ENCODE results near the gene KRI1.

The KRI1 gene

DNA sequence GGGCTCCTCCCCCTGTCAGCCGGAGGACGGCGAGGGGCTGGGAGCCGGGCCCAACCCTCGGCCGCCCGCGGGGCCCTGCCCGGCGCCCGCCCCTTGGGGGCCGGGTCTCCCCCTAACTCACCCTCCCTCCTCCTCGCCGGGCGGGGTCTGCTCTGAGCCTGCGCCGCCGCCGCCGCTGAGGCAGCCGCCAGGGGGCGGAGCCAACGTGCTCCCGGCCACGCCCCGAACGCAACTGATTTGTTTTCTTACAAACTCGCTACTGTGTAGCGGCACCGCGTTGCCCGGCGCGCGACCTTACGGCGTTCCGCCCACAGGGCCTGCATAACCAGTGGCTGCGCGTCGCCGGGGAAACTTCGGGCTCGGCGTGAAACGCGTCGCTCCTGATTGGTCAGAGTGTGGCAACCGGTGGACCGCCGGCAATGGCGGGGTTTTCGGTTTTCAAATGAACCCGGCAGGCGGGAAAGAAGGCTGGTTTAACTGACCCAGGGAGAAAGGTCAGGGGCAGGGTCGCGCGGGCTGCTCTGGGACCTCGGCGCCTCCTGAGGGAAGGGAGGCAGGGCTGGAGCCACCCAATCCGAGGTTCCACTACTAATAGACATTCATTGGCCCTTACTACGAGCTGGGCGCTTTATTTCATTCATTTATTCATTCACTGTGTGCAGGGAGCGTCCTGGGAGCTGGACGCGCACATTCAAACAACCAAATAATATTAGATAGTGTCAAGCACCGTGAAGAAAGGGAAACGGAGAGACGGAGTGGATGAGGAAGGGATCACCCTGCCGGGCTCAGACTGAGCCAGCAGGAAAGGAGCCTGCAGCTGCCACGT, 3.2 kb upstream of the KRI1 start, which contains the start of gene CDKN2D:
CDKN2D (minus strand) TSS at position 154 of the 826 bp plus-strand sequence. CDS start 326 bp downstream, outside the sequence.
- peak within 1 kb of the TSS; percentile 96 for H3K9ac ChIP-seq (ENCODE audit: low read depth, low read length)
- peaks cover 6% of the 10 kb centered on the region; the same call in 1 of the 2 replicates for H3K4me1 ChIP-seq (ENCODE audit: insufficient read depth, low read length)
- H3K36me3 ChIP-seq (ENCODE audit: insufficient read depth, low read depth, low read length): peaks cover 4% of the 10 kb centered on the region; the same call in 1 of the 2 replicates
- H3K27ac ChIP-seq (ENCODE audit: low read length): peak within 1 kb of the TSS; percentile 54
- H3K4me3 ChIP-seq (ENCODE audit: low read length): peak within 1 kb of the TSS; percentile 77
- peaks cover 18% of the 10 kb centered on the region for H3K27me3 ChIP-seq (ENCODE audit: insufficient read depth, low read length)
- no peaks in the 10 kb centered on the region for H3K9me3 ChIP-seq (ENCODE audit: insufficient read depth, low read depth, low read length)

- no peak overlapping the region for H3K27ac ChIP-seq (ENCODE audit: low read length)
- H3K36me3 ChIP-seq (ENCODE audit: insufficient read depth, low read depth, low read length): no peaks in the 10 kb centered on the region; the same call in 1 of the 2 replicates
- peaks cover 6% of the 10 kb centered on the region; the same call in 1 of the 2 replicates for H3K4me1 ChIP-seq (ENCODE audit: insufficient read depth, low read length)
- H3K27me3 ChIP-seq (ENCODE audit: insufficient read depth, low read length): peaks cover 18% of the 10 kb centered on the region
- peak overlapping the region; percentile 51; the same call in 1 of the 2 replicates for H3K9ac ChIP-seq (ENCODE audit: low read depth, low read length)
- peak overlapping the region; percentile 77 for H3K4me3 ChIP-seq (ENCODE audit: low read length)
- no peaks in the 10 kb centered on the region for H3K9me3 ChIP-seq (ENCODE audit: insufficient read depth, low read depth, low read length)
These were observed 2.4 kb upstream of the KRI1 start for GRCh38 chr19:10568062-10568825.

DNA sequence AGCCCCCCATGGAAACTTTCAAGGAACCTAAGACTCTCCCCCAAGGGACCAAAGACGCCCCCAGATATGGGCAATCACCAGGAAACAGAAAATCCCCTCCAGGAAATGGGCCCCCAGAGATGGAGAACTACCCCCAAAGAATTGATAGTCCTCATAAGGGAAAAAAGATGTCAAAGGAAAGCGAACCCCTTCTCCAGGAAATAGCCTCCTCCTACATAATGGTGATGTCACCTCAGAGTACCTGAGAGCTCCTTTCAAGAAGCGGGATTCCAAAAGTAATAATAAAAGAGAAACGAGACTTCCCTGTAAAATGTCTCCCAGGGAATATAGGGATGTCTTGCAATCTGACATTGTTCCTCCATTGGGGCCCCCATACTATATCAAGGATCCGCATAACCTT, 1.8 kb upstream of the KRI1 start:
- peaks cover 18% of the 10 kb centered on the region for H3K27me3 ChIP-seq (ENCODE audit: insufficient read depth, low read length)
- peaks cover 6% of the 10 kb centered on the region; the same call in 1 of the 2 replicates for H3K4me1 ChIP-seq (ENCODE audit: insufficient read depth, low read length)
- peak overlapping the region; percentile 51; the same call in 1 of the 2 replicates for H3K9ac ChIP-seq (ENCODE audit: low read depth, low read length)
- peaks cover 2% of the 10 kb centered on the region for H3K36me3 ChIP-seq (ENCODE audit: insufficient read depth, low read depth, low read length)
- no peak overlapping the region for H3K27ac ChIP-seq (ENCODE audit: low read length)
- H3K4me3 ChIP-seq (ENCODE audit: low read length): peak overlapping the region; percentile 77
- no peaks in the 10 kb centered on the region for H3K9me3 ChIP-seq (ENCODE audit: insufficient read depth, low read depth, low read length)

DNA sequence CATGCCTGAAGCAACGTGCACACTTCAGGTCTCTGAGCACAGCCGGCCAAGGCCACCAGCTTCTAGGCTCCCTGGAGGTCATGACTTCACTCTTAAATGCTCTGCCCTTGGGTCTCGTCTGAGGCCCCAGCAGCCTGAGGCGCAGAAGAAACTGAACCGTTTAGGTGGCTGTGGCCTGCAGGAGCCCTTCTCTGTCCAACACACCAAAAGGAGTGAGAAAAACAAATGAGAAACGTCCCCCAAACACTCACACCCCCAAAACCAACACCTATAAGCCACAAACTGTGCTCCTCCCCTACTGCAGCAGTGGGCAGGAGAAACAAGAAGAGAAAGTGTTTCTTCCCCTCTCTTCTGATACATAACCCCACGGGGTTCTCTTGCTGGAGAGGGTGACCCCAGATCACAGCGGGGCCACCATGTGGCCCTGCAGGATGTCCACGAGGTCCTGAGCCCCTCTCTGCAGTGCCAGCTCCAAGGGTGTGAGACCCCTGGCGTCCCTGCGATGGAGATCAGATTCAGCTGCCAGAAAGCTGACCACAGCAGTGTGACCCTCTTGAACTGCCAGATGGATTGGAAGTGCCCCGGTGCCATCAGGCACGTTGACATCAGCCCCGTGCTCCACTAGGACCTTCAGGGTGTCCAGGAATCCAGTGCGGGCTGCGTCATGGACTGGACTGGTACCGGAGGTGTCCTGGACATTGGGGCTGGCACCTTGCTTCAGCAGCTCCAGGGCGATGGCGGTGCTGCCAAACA, 1.0 kb upstream of the KRI1 start:
- Histone ChIP-seq H3K4me3 (ENCODE audit: low read length) (no peak overlapping the region; the same call in 1 of the 2 replicates), H3K36me3 (ENCODE audit: insufficient read depth, low read depth, low read length) (peaks cover 6% of the 10 kb centered on the region), H3K4me1 (ENCODE audit: insufficient read depth, low read length) (peaks cover 6% of the 10 kb centered on the region; the same call in 1 of the 2 replicates), H3K9me3 (ENCODE audit: insufficient read depth, low read depth, low read length) (no peaks in the 10 kb centered on the region), H3K9ac (ENCODE audit: low read depth, low read length) (no peak overlapping the region), H3K27me3 (ENCODE audit: insufficient read depth, low read length) (peaks cover 18% of the 10 kb centered on the region), H3K27ac (ENCODE audit: low read length) (no peak overlapping the region)

DNA sequence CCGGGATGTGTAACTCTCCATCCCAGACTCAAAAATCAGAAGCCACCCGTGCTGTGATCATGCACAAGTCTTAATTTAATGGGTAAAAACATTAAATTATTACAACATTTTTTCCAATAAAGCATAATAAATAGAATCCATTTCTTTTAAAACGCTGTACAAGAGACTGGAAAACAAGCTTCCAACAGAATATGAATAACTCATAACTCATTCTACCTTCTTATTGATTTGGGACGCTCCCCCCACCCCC, 523 bp upstream of the KRI1 start:
- Histone ChIP-seq H3K4me1 (ENCODE audit: insufficient read depth, low read length) (peaks cover 6% of the 10 kb centered on the region; the same call in 1 of the 2 replicates), H3K4me3 (ENCODE audit: low read length) (peak overlapping the region; percentile 85), H3K27ac (ENCODE audit: low read length) (no peak overlapping the region), H3K9ac (ENCODE audit: low read depth, low read length) (no peak overlapping the region), H3K27me3 (ENCODE audit: insufficient read depth, low read length) (peaks cover 18% of the 10 kb centered on the region), H3K36me3 (ENCODE audit: insufficient read depth, low read depth, low read length) (peaks cover 11% of the 10 kb centered on the region), H3K9me3 (ENCODE audit: insufficient read depth, low read depth, low read length) (no peaks in the 10 kb centered on the region)

DNA sequence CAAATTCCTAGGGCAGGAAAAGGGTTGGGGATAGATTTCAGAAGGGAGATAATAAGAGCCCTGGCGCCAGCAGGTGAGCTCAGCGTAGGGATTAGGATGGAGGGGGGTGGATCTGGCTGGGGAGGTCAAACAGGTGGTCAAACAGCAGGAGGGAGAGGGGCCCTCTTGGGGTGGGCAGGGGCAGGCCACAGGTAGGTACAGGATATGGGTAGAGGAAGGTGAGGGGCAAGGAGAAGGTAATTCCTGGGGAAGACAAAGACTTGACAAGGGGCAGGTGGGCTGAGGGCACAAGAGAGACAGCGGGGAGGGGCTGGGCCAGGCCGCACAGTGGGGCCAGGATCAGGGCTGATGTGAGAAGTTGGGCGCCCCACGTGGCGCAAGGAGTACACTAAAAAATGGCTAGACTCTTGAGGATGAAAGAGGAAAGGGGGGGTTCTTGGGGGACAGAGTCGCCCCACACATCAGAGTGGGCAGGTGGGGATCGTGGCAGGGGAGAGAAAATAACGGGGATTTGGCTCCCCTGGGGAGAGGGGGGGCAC, 713 bp downstream of the KRI1 start:
- H3K4me3 ChIP-seq (ENCODE audit: low read length): peak overlapping the region; percentile 85
- H3K9me3 ChIP-seq (ENCODE audit: insufficient read depth, low read depth, low read length): no peaks in the 10 kb centered on the region
- peak overlapping the region; percentile 93 for H3K9ac ChIP-seq (ENCODE audit: low read depth, low read length)
- H3K27ac ChIP-seq (ENCODE audit: low read length): peak overlapping the region; percentile 3
- peaks cover 6% of the 10 kb centered on the region; the same call in 1 of the 2 replicates for H3K4me1 ChIP-seq (ENCODE audit: insufficient read depth, low read length)
- H3K36me3 ChIP-seq (ENCODE audit: insufficient read depth, low read depth, low read length): peaks cover 24% of the 10 kb centered on the region
- H3K27me3 ChIP-seq (ENCODE audit: insufficient read depth, low read length): peaks cover 18% of the 10 kb centered on the region

- Histone ChIP-seq H3K9me3 (ENCODE audit: insufficient read depth, low read depth, low read length) (no peaks in the 10 kb centered on the region), H3K4me3 (ENCODE audit: low read length) (no peak overlapping the region), H3K4me1 (ENCODE audit: insufficient read depth, low read length) (peaks cover 3% of the 10 kb centered on the region; the same call in 1 of the 2 replicates), H3K27me3 (ENCODE audit: insufficient read depth, low read length) (peaks cover 12% of the 10 kb centered on the region), H3K27ac (ENCODE audit: low read length) (no peak overlapping the region), H3K36me3 (ENCODE audit: insufficient read depth, low read depth, low read length) (peaks cover 47% of the 10 kb centered on the region), H3K9ac (ENCODE audit: low read depth, low read length) (no peak overlapping the region)
These were observed 3.2 kb downstream of the KRI1 start for GRCh38 chr19:10562609-10563008.

DNA sequence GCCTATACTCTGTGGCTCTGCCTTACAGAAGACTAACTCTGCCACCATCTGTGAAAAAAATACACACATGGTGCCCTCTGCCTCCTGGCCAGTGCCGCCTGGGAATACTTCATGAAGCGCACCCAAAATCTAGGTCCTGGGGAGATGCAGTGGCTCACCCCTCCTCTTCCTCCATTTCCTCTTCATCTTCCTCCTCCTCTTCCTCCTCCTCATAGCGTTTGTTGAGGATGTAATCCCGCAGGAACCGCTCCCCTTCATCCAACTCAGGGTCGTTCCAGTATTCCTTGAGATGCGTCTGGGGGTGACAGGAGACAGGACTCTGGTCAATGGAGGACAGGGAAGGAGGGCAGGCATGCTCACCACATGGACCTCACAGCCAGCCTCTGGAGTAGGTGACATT, 5.7 kb downstream of the KRI1 start:
- no peaks in the 10 kb centered on the region for H3K27me3 ChIP-seq (ENCODE audit: insufficient read depth, low read length)
- no peak overlapping the region for H3K9ac ChIP-seq (ENCODE audit: low read depth, low read length)
- no peak overlapping the region for H3K4me3 ChIP-seq (ENCODE audit: low read length)
- H3K9me3 ChIP-seq (ENCODE audit: insufficient read depth, low read depth, low read length): no peaks in the 10 kb centered on the region
- peaks cover 70% of the 10 kb centered on the region for H3K36me3 ChIP-seq (ENCODE audit: insufficient read depth, low read depth, low read length)
- H3K4me1 ChIP-seq (ENCODE audit: insufficient read depth, low read length): no peaks in the 10 kb centered on the region; the same call in 1 of the 2 replicates
- no peak overlapping the region for H3K27ac ChIP-seq (ENCODE audit: low read length)

DNA sequence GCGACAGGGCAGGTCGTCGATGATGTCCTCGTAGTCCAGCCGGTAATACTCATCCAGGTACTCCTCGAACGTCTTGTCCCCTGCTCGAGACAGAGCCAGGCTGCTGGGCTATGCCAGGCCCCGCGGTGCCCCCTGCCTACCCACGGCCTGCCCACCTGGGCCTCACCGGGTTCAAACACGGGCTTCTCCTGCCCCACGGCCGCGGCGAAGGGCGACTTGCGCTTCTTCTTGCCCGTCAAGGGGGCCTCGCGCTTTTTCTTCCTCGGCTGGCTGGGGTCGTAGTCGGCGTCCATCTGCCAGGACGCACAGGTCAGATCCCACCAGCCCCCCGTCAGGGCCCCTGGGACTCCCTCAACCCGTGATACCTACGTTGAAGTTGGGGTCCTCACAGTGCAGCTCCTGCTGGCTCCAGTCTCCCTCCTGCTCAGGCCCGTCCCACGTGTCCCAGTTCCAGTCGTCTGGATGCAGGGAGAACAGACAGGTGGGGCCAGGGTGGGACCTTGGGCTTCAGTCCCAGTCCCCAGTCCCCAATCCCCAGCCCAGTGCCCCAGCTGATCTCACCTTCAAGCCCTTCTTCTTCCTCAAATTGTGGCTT, 8.1 kb downstream of the KRI1 start:
- peaks cover 93% of the 10 kb centered on the region for H3K36me3 ChIP-seq (ENCODE audit: insufficient read depth, low read depth, low read length)
- H3K4me3 ChIP-seq (ENCODE audit: low read length): no peak overlapping the region
- H3K27me3 ChIP-seq (ENCODE audit: insufficient read depth, low read length): no peaks in the 10 kb centered on the region
- H3K9ac ChIP-seq (ENCODE audit: low read depth, low read length): no peak overlapping the region
- no peaks in the 10 kb centered on the region for H3K9me3 ChIP-seq (ENCODE audit: insufficient read depth, low read depth, low read length)
- H3K27ac ChIP-seq (ENCODE audit: low read length): no peak overlapping the region
- no peaks in the 10 kb centered on the region for H3K4me1 ChIP-seq (ENCODE audit: insufficient read depth, low read length)

- Histone ChIP-seq H3K9me3 (ENCODE audit: insufficient read depth, low read depth, low read length) (no peaks in the 10 kb centered on the region), H3K36me3 (ENCODE audit: insufficient read depth, low read depth, low read length) (peaks cover 90% of the 10 kb centered on the region), H3K9ac (ENCODE audit: low read depth, low read length) (no peak overlapping the region), H3K27ac (ENCODE audit: low read length) (no peak overlapping the region), H3K4me1 (ENCODE audit: insufficient read depth, low read length) (no peaks in the 10 kb centered on the region), H3K27me3 (ENCODE audit: insufficient read depth, low read length) (no peaks in the 10 kb centered on the region), H3K4me3 (ENCODE audit: low read length) (no peak overlapping the region)
These were observed 10.2 kb downstream of the KRI1 start for GRCh38 chr19:10555610-10555973.
